ENCODE data around the gene S100A11.

- no peak for TF ChIP-seq CTCF (conservative IDR thresholded peaks at IDR 0.05 in 1 of 2, IDR thresholded peaks at IDR 0.05 in 1 of 2; ENCODE audit: extremely low read depth in 1 of 2, insufficient read depth in 1 of 2, low read depth in 1 of 2, low read length in 2 of 2)
- no peak for TF ChIP-seq EZH2 (IDR thresholded peaks at IDR 0.05; ENCODE audit: borderline replicate concordance, low read length)
Observed at GRCh38 chr1:152047413-152047729, 10.6 kb upstream of the S100A11 start.

All from mammary epithelial cell (primary cell).